HG03442 (cell line): ENCODE measurements around the gene ATXN7.

Source experiments
- ATAC-seq: cut with Tn5 transposase; IDR thresholded peaks from one replicate; pipeline ENCODE4 v1.9.1; 2021; ENCODE audit warnings: mild to moderate bottlenecking, moderate library complexity; ENCODE audit not compliant: unreplicated experiment

ATXN7 gene

DNA sequence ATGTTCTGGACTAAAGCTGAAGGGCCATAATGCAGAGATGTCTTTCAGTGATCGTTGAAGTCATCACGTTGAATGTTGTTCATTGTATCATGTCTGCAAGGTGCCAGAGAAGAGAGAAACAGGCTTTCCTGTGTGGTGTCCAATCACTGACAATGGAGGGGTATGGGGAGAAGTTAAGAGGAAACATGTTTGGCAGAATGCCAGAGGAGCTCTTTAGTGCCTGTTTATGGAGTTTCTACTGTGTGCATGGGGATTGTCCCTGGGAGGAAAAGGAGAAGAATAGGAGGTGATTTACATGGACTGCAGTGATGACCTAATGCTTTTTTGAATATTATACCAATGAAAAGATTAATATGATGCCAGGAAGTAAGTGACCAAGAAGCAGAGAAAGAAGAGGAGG lies 36.8 kb downstream of the ATXN7 start:
- no peak for ATAC-seq

DNA sequence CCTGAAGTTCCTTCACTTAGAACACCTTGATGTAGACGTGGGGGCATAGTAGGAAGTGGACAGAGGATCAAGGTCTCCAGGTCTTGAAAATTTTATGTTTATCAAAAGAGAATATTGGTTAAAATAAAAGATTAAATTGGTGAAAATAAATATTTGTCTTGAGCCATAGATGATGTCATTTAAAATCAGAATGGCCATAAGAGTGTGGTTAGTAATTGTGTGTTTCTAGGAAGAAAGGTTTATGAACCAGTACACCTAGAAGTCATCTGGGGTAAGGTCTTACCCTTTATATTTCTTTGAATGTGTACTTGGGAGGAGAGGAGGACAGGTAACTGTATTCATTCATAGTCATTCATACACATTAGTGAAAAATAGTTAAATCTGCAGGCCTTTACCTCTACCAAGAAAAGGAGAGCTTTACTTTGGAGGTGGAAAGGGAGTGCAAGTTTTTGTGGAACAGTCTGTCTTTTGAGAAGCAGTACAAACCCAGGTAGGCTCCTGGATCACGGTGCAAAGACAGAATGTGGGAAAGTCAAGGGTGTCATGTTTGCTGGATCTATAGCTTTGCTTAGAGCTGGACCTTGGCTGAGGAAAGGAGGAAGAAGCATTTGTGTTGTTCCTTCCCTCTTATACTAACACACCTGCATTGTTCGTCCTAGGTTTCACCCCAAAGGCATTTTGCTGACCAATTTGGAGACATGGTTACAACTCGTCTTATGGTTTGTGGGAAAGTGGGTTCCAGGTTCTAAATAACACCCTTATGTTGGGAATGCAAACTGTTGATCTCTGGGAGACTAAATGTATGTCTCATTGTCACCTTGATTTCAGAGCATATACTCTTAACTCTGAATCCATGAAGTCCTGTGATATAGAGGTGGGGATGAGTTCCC lies 42.3 kb downstream of the ATXN7 start:
- no peak for ATAC-seq

GRCh38 chr3:63908081-63908736 lies 44.5 kb downstream of the ATXN7 start:
- no peak for ATAC-seq

DNA sequence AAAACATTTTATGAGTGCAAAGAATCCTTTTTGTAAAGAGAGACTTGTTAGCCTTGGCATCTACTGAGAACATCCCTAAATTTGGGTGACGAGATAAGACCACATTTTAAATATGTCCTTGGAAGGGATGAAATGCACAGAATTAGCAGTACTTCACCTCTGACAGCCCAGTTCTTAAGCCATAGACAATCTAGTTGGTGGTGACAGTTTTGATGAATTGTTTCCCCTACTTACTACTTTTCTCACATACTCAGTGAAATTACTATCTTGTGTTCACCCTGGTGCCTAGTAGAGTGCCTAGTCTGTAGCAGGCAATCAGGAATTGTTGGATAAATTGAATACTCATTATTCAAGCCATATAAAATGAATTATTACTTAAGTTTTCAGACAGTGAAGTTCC lies 45.1 kb downstream of the ATXN7 start:
- ATAC-seq, result no peak

DNA sequence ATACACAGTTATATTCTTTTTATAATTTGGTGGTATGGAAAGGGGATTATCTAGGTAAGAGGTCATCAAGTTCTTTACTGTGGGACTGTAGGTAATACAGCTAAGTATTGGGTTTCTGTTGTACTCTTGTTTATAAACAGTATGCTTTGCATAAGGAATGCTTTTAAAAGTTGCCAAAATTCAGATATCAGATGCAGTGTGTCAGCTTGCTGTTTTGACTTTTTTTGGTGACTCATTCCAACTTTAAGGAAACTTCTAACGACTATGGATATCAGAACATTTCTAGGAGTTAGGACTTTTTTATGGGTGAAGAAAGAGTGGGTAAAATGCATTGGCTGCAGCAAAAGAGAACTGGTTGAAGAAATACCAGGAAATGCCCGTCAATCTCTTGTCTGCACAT lies 45.8 kb downstream of the ATXN7 start:
- no peak for ATAC-seq

- ATAC-seq, result no peak
These were observed 46.3 kb downstream of the ATXN7 start for GRCh38 chr3:63910001-63910400.

DNA sequence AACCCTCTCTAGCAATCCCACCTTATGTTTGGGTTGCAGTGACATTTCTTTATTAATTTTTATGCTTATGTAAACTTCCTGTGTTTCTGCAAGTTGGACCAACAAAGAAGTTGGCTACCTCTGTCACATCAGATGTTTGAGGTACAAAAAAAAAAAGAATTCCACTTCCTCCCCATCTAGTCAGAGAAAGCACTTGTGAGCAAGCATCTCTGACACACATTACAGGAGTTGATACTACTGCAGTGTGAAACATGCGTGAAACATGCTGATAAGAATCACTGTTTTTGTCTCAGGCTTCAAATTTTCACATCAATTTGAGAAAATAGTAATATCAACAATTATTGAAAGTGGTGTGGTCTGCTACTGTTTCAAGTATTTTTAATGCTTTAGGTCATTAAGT lies 47.2 kb downstream of the ATXN7 start:
- no peak for ATAC-seq

DNA sequence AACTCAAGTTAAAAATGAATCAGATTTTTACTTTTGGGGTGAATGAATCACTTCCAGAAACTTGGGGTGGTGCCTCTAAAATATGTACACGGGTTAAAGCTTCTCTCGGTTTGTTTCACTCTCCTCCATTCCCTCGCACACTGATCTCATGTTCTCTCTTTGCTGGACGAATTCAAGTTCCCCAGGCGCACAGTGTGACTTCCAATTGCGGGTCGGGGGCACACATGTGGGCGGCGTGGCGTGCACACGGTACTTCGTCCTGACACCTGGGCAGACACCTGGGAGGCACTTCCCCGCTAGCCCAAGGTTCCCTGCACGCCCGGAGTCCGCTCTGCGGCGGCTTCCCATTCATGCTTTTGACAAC lies 47.8 kb downstream of the ATXN7 start:
- no peak for ATAC-seq

GRCh38 chr3:63911873-63912767 lies 48.5 kb downstream of the ATXN7 start, which contains the start of gene SCAANT1:
SCAANT1 (minus strand) TSS chr3:63912383.
- ATAC-seq, result peak; percentile 78

- no peak for ATAC-seq
These were observed 49.3 kb downstream of the ATXN7 start for GRCh38 chr3:63912768-63913588.

- no peak for ATAC-seq
These were observed 50.6 kb downstream of the ATXN7 start for GRCh38 chr3:63914312-63914711.

DNA sequence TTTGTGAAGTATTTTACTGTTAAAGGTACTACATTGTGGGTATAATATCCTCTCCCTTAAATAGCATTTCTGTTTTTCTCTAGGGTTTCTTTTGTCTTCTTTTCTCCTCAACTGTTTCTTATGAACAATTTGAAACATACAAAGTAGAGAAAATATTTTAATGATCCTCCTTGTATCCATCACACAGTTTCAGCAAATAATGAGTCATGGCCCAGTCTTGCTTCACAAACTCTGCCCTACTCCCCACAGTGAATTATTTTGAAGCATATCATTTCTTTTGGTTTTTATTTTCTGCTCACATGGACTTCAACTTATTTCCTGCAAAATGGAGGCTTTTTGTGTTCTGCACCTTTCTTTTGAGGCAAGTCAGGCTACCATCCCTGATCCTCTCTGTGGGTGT lies 54.7 kb downstream of the ATXN7 start:
- no peak for ATAC-seq

GRCh38 chr3:63920001-63920400 lies 56.3 kb downstream of the ATXN7 start:
- no peak for ATAC-seq

GRCh38 chr3:63921741-63922482 lies 58.2 kb downstream of the ATXN7 start:
- peak; percentile 78 for ATAC-seq

DNA sequence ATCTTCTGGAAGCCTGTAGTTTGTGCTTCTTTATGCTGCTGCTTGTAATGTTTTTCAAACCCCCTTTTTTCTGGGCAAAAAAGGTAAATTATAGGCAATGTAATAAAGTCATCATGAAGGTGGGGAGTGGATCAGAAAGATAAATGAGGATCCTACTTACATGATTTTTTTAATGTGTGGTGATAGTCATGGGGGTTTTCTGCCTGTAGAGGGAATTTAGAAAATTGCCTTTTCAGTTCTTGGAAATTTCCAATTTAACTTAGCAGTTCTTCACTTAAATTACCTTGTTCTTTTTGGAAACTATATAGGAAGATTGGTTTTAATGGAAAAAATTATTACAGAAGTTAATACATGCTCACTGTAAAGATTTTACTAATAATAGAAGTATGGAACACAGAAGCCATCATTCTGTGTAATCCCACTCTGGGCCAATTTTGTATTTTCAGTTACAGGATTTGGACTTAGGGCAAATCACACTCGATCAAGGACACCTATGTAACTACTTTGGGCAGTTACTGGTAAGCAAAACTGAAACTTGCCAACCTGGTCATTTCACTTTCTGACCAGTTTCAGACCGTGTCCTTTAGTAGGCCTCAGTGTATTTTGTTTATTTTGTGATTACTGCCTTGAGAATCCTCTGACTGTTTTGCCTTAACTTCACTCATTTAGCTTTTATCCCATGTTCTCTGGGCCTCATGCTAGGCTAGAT lies 59.0 kb downstream of the ATXN7 start:
- ATAC-seq, result no peak

GRCh38 chr3:63926309-63926708 lies 62.6 kb downstream of the ATXN7 start:
- no peak for ATAC-seq

DNA sequence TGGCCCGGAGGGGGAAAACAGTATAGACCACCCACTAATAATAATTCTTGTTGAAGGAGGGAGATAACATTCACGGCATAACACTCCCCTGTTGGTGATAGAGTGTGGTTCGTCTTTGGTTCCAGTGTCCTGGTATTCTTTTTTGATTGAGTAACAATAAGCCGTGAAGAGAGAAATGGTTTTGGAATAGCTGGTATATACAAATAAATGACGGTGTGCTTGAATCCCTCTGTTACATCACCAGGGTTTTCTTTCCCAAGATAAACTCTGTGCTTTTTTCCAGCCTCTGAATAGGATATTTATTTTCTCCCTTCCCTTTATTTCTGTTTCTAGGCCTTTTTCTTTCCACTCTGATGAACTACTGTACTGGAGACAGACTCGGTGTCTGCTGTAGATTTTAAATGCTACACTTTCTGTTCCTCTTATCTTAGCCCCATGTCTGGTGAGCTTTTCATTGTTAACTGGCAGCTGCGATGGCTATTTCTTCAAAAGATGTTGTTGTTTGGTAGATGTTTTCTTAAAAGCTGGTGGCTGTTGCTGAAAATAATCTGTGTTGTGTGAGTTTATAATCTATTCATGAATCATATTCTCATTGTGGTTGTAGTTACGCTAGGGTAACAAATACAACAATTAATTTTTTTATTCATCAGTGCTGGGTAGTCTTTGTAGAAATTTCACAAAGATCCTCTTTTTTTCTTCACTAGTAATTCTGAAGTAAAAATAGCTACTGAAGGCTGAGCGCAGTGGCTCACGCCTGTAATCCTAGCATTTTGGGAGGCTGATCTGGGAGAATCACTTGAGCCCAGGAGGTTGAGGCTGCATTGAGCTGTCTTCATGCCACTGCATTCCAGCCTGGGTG lies 64.0 kb downstream of the ATXN7 start:
- ATAC-seq, result peak; percentile 91

- ATAC-seq, result no peak
These were observed 67.6 kb downstream of the ATXN7 start for GRCh38 chr3:63931290-63931689.
